ENCODE results near the gene SLC35A3. TPM values are rescaled to one million over a fixed set of nuclear protein-coding genes. Genes with fewer than 3 reads are reported as not detected.

Gene SLC35A3
- total and polyA plus RNA-seq, 4 donors: 10.8 to 53.8 (median 29.6) TPM

DNA sequence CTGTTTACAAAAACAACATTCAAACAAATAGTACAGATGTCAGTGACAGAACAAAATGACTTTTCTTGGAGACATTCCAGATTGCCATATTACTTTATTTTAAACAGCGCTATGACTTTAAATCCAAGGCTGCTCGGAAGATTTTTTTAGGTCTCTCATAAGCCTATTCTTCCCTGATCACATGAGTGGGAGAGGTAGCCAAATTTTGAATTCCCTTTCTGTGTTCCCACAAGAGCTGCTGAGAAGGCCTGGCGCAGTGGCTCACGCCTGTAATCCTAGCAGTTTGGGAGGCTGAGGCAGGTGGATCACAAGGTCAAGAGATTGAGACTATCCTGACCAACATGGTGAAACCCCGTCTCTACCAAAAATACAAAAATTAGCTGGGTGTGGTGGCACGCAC lies 53.7 kb downstream of the SLC35A3 start:
- Histone ChIP-seq H3K4me1 (ENCODE audit: control insufficient read depth in 5 of 5, insufficient read depth in 5 of 5, low read length in 5 of 5) (no peaks in the 10 kb centered on the region), H3K36me3 (ENCODE audit: control insufficient read depth in 4 of 4, insufficient read depth in 4 of 4, low read length in 4 of 4) (peaks cover 0 to 5% (median under 1%) of the 10 kb centered on the region in 4 donors), H3K4me3 (no peak overlapping the region), H3K9ac (ENCODE audit: insufficient read depth in 1 of 2, low read length in 2 of 2) (no peak overlapping the region), H3K9me3 (ENCODE audit: control insufficient read depth in 4 of 4, insufficient read depth in 3 of 4, low read length in 3 of 4) (no peaks in the 10 kb centered on the region), H3K27ac (ENCODE audit: low read depth in 1 of 2, low read length in 1 of 2) (no peak overlapping the region), H3K27me3 (ENCODE audit: control insufficient read depth in 3 of 3, insufficient read depth in 3 of 3, low read length in 2 of 3) (no peaks in the 10 kb centered on the region)
- peak in 2 of 3 donors; percentile 23 to 29 for DNase-seq
- no peak for ATAC-seq (ENCODE audit: insufficient read depth, low FRiP score)
- TF ChIP-seq, protein P1, sequence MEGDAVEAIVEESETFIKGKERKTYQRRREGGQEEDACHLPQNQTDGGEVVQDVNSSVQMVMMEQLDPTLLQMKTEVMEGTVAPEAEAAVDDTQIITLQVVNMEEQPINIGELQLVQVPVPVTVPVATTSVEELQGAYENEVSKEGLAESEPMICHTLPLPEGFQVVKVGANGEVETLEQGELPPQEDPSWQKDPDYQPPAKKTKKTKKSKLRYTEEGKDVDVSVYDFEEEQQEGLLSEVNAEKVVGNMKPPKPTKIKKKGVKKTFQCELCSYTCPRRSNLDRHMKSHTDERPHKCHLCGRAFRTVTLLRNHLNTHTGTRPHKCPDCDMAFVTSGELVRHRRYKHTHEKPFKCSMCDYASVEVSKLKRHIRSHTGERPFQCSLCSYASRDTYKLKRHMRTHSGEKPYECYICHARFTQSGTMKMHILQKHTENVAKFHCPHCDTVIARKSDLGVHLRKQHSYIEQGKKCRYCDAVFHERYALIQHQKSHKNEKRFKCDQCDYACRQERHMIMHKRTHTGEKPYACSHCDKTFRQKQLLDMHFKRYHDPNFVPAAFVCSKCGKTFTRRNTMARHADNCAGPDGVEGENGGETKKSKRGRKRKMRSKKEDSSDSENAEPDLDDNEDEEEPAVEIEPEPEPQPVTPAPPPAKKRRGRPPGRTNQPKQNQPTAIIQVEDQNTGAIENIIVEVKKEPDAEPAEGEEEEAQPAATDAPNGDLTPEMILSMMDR (IDR thresholded peaks at IDR 0.05; ENCODE audit: control extremely low read depth, extremely low read depth): no peak
- WGBS, 2 donors: 93 to 94% methylated on average over 6 of the region's 6 CpGs

DNA sequence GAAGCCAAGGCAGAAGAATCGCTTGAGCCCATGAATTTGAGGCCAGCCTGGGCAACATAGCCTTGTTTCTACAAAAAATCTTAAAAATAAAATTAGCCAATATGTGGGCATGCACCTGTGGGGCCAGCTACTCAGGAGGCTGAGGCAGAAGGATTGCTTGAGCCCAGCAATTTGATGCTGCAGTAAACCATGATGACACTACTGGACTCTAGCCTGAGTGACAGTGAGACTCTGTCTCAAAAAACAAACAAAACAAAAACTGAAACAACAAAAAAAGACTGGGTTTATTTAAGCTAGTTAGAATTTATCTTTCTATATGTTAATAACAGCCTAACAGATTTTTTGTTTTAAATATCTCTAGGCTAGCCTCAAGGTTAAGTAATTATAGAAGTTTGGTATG lies 57.4 kb downstream of the SLC35A3 start:
- Histone ChIP-seq H3K9ac (ENCODE audit: insufficient read depth in 1 of 2, low read length in 2 of 2) (no peak overlapping the region), H3K36me3 (ENCODE audit: control insufficient read depth in 4 of 4, insufficient read depth in 4 of 4, low read length in 4 of 4) (no peaks in the 10 kb centered on the region), H3K27ac (ENCODE audit: low read depth in 1 of 2, low read length in 1 of 2) (no peak overlapping the region), H3K27me3 (ENCODE audit: control insufficient read depth in 3 of 3, insufficient read depth in 3 of 3, low read length in 2 of 3) (no peaks in the 10 kb centered on the region), H3K4me1 (ENCODE audit: control insufficient read depth in 5 of 5, insufficient read depth in 5 of 5, low read length in 5 of 5) (no peaks in the 10 kb centered on the region), H3K4me3 (no peak overlapping the region), H3K9me3 (ENCODE audit: control insufficient read depth in 4 of 4, insufficient read depth in 3 of 4, low read length in 3 of 4) (no peaks in the 10 kb centered on the region)
- TF ChIP-seq, protein P1 (IDR thresholded peaks at IDR 0.05; ENCODE audit: control extremely low read depth, extremely low read depth): no peak
- DNase-seq: no peak
- WGBS, 2 donors: 97 to 100% methylated on average over 1 of the region's 1 CpG
- ATAC-seq (ENCODE audit: insufficient read depth, low FRiP score): no peak

DNA sequence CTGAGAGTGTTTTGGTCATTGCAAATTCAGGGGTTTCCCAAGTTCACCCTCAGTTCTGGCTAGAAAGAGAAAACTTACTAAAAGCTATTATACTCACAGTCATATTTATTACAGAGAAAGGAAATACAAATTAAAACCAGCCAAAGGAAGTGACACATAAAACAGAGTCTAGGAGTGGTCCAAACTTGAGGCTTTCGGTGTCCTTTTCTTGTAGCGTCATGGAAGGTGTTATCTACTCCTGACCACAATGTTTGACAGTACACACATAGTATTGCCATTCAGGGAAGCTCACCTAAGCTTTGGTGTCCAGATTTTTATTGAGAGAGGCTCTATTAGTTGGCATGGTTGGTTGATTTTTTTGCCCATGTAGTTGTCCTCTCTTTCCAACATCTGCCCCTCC lies 59.0 kb downstream of the SLC35A3 start:
- Histone ChIP-seq H3K27ac (ENCODE audit: low read depth in 1 of 2, low read length in 1 of 2) (no peak overlapping the region), H3K9ac (ENCODE audit: insufficient read depth in 1 of 2, low read length in 2 of 2) (no peak overlapping the region), H3K36me3 (ENCODE audit: control insufficient read depth in 4 of 4, insufficient read depth in 4 of 4, low read length in 4 of 4) (no peaks in the 10 kb centered on the region), H3K4me1 (ENCODE audit: control insufficient read depth in 5 of 5, insufficient read depth in 5 of 5, low read length in 5 of 5) (no peaks in the 10 kb centered on the region), H3K9me3 (ENCODE audit: control insufficient read depth in 4 of 4, insufficient read depth in 3 of 4, low read length in 3 of 4) (no peaks in the 10 kb centered on the region), H3K27me3 (ENCODE audit: control insufficient read depth in 3 of 3, insufficient read depth in 3 of 3, low read length in 2 of 3) (no peaks in the 10 kb centered on the region), H3K4me3 (no peak overlapping the region)
- no peak for DNase-seq
- 80 to 91% methylated on average over 2 of the region's 2 CpGs for WGBS, 2 donors
- TF ChIP-seq, protein P1 (IDR thresholded peaks at IDR 0.05; ENCODE audit: control extremely low read depth, extremely low read depth): no peak
- ATAC-seq (ENCODE audit: insufficient read depth, low FRiP score): no peak

DNA sequence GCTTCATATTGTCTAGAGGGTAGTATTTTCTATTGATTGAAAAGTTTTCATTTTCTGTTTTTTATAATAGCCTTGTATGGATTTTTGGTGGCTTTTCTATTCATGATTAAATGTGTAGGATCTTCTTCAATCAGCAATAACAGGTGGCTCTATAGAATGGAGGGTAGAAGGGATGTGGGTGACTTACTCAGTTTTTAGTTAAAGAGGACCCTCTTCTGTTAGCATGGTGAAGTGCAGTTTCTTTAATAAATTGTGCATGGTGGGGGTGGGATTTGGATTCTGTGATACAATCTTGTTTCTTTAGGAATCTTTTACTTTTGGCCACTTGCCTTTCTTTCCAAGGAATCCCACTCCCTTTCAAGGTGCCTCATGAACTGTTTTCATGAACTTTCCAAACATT lies 64.7 kb downstream of the SLC35A3 start:
- TF ChIP-seq, protein P1 (IDR thresholded peaks at IDR 0.05; ENCODE audit: control extremely low read depth, extremely low read depth): no peak
- no peaks in the 10 kb centered on the region for H3K9me3 ChIP-seq (ENCODE audit: control insufficient read depth in 4 of 4, insufficient read depth in 3 of 4, low read length in 3 of 4)
- H3K9ac ChIP-seq (ENCODE audit: insufficient read depth in 1 of 2, low read length in 2 of 2): no peak overlapping the region
- H3K27ac ChIP-seq (ENCODE audit: low read depth in 1 of 2, low read length in 1 of 2): no peak overlapping the region
- H3K4me3 ChIP-seq: no peak overlapping the region
- H3K4me1 ChIP-seq (ENCODE audit: control insufficient read depth in 5 of 5, insufficient read depth in 5 of 5, low read length in 5 of 5): peaks cover 0 to 9% (median 5%) of the 10 kb centered on the region in 5 donors
- H3K27me3 ChIP-seq (ENCODE audit: control insufficient read depth in 3 of 3, insufficient read depth in 3 of 3, low read length in 2 of 3): no peaks in the 10 kb centered on the region
- ATAC-seq (ENCODE audit: insufficient read depth, low FRiP score) (no peak), DNase-seq (peak in 2 of 3 donors; percentile 24 to 29)
- no peaks in the 10 kb centered on the region for H3K36me3 ChIP-seq (ENCODE audit: control insufficient read depth in 4 of 4, insufficient read depth in 4 of 4, low read length in 4 of 4)

All from lung (tissue), 12 donors.